SK-N-SH (cell line): ENCODE measurements around the gene SMIM12. TPM values are rescaled to one million over a fixed set of nuclear protein-coding genes. Genes with fewer than 3 reads are reported as not detected.

Experiments
- CTCF ChIA-PET: fragments of 300-600, 350-600 bp; formaldehyde crosslinking; extraction: SDS; loops from one replicate; lab custom pipeline; 2021; lab: Yijun Ruan, JAX
- POLR2A ChIA-PET: fragments of 350-600 bp; sonication (Branson Sonifier 250); formaldehyde crosslinking; extraction: SDS; loops from one replicate; lab custom pipeline; 2020; ENCODE audit warnings: antibody characterized with exemption, inconsistent platforms; lab: Yijun Ruan, JAX
- DNase-seq: peaks from one replicate; pipeline ENCODE4 v3.0.0; 2012
- H2AFZ ChIP-seq: fragments of 200-600 bp; sonication (generic); 2 replicates; pipeline ENCODE4 v1.8.1; 2016; ENCODE audit warnings: antibody characterized with exemption, mild to moderate bottlenecking, low read depth
- H3F3A ChIP-seq: fragments of 200-600 bp; sonication (generic); replicated peaks from 2 replicates; pipeline ENCODE3; 2016; ENCODE audit warnings: antibody characterized with exemption, mild to moderate bottlenecking; ENCODE audit not compliant: insufficient read depth
- H3K27ac ChIP-seq, 2 experiments: fragments of 200-500 bp in 1 of 2; fragments of 200-600 bp in 1 of 2; sonication (Bioruptor generic) in 1 of 2; sonication (generic), shearing (Covaris generic) in 1 of 2; 2 replicates each; pipeline versions ENCODE4 v1.5.1 to v1.6.1; 2014 to 2016; ENCODE audit warnings: low read depth in 2 of 2, inconsistent platforms in 1 of 2, low read length in 1 of 2, mild to moderate bottlenecking in 1 of 2, mixed read lengths in 1 of 2
- H3K27me3 ChIP-seq: fragments of 200-600 bp; sonication (generic), shearing (Covaris generic); 2 replicates; pipeline ENCODE4 v1.6.1; 2016; ENCODE audit warnings: mixed run types; ENCODE audit not compliant: insufficient read depth
- H3K36me3 ChIP-seq, 2 experiments: fragments of 200-500 bp in 1 of 2; fragments of 200-600 bp in 1 of 2; sonication (Bioruptor generic) in 1 of 2; sonication (generic) in 1 of 2; replicated peaks in 1 of 2; 2 replicates each; pipeline versions ENCODE3 to v1.5.1; 2014 to 2016; ENCODE audit warnings: low read length in 1 of 2, mild to moderate bottlenecking in 1 of 2; ENCODE audit not compliant: insufficient read depth in 2 of 2, control insufficient read depth in 1 of 2
- H3K4me1 ChIP-seq, 2 experiments: fragments of 200-500 bp in 1 of 2; fragments of 200-600 bp in 1 of 2; sonication (Bioruptor generic) in 1 of 2; sonication (generic), shearing (Covaris generic) in 1 of 2; 2 replicates each; pipeline versions ENCODE4 v1.5.1 to v1.6.1; 2014 to 2016; ENCODE audit warnings: low read depth in 1 of 2, low read length in 1 of 2, mixed run types in 1 of 2; ENCODE audit not compliant: insufficient read depth in 2 of 2, control insufficient read depth in 1 of 2
- H3K4me2 ChIP-seq: fragments of 200-600 bp; sonication (generic), shearing (Covaris generic); 2 replicates; pipeline ENCODE4 v1.6.1; 2017; ENCODE audit warnings: mixed run types
- H3K4me3 ChIP-seq, 2 experiments: fragments of 200-500 bp in 1 of 2; fragments of 200-600 bp in 1 of 2; sonication (Bioruptor generic) in 1 of 2; sonication (generic), shearing (Covaris generic) in 1 of 2; 2 replicates each; pipeline versions ENCODE4 v1.5.1 to v1.8.1; 2014 to 2016; ENCODE audit warnings: low read depth in 2 of 2, inconsistent platforms in 1 of 2, low read length in 1 of 2, mild to moderate bottlenecking in 1 of 2, mixed read lengths in 1 of 2, moderate library complexity in 1 of 2
- H3K79me2 ChIP-seq: fragments of 200-600 bp; sonication (generic); 2 replicates; pipeline ENCODE4 v1.8.1; 2017; ENCODE audit warnings: mild to moderate bottlenecking; ENCODE audit not compliant: insufficient read depth
- H3K9ac ChIP-seq: fragments of 200-600 bp; sonication (generic); 2 replicates; pipeline ENCODE4 v1.6.1; 2017; ENCODE audit warnings: mixed run types
- H3K9me2 ChIP-seq: fragments of 200-600 bp; sonication (generic); 2 replicates; pipeline ENCODE4 v1.6.1; 2017; ENCODE audit warnings: mixed run types
- H3K9me3 ChIP-seq: fragments of 200-600 bp; sonication (generic); 2 replicates; pipeline ENCODE4 v1.6.1; 2017; ENCODE audit warnings: mixed run types, mild to moderate bottlenecking, moderate library complexity
- H4K20me1 ChIP-seq: fragments of 200-600 bp; sonication (generic); 2 replicates; pipeline ENCODE4 v1.6.1; 2017; ENCODE audit warnings: mild to moderate bottlenecking, mixed run types; ENCODE audit not compliant: insufficient read depth
- CTCF ChIP-seq: fragments of 200-600 bp; sonication (generic); IDR thresholded peaks from 2 replicates; pipeline ENCODE4 v1.6.1; 2017; ENCODE audit warnings: antibody characterized with exemption, mild to moderate bottlenecking, moderate library complexity
- ELF1 ChIP-seq: IDR thresholded peaks from 2 replicates; pipeline ENCODE4 v1.4.0; 2012
- EP300 ChIP-seq, 2 experiments: IDR thresholded peaks; 2 replicates each; pipeline versions ENCODE4 v1.4.0 to v1.6.1; 2012; ENCODE audit warnings: borderline replicate concordance in 1 of 2, low read depth in 1 of 2, low read length in 1 of 2
- EZH2phosphoT487 ChIP-seq: fragments of 200-600 bp; sonication (generic); IDR thresholded peaks from 2 replicates; pipeline ENCODE4 v1.6.1; 2017; ENCODE audit warnings: low read depth, mixed run types, mild to moderate bottlenecking, antibody characterized with exemption, moderate library complexity, borderline replicate concordance
- FOXJ3 ChIP-seq: sonication (generic); formaldehyde crosslinking; IDR thresholded peaks from 2 replicates; pipeline ENCODE4 v1.5.1; 2020; ENCODE audit warnings: mild to moderate bottlenecking, missing genetic modification reagents
- FOXM1 ChIP-seq: IDR thresholded peaks from 2 replicates; pipeline ENCODE4 v1.4.0; 2012; ENCODE audit warnings: low read depth, mild to moderate bottlenecking
- IRF3 ChIP-seq: fragments of 150-350 bp; IDR thresholded peaks from 2 replicates; pipeline ENCODE4 v1.6.1; 2016; ENCODE audit warnings: mild to moderate bottlenecking, low read depth, low read length
- MEF2A ChIP-seq: IDR thresholded peaks from 2 replicates; pipeline ENCODE4 v1.4.0; 2012; ENCODE audit warnings: low read depth, borderline replicate concordance
- NRF1 ChIP-seq: IDR thresholded peaks from 2 replicates; pipeline ENCODE4 v1.6.1; 2012; ENCODE audit warnings: low read depth, mild to moderate bottlenecking, low read length
- RCOR1 ChIP-seq: fragments of 150-350 bp; IDR thresholded peaks from 2 replicates; pipeline ENCODE4 v1.6.1; 2017; ENCODE audit warnings: antibody characterized with exemption, low read length
- RFX5 ChIP-seq: IDR thresholded peaks from 2 replicates; pipeline ENCODE4 v1.6.1; 2012; ENCODE audit warnings: mild to moderate bottlenecking, improper control_type of control experiment, low read length
- SIN3A ChIP-seq: IDR thresholded peaks from 2 replicates; pipeline ENCODE4 v1.6.1; 2012; ENCODE audit warnings: low read depth, mild to moderate bottlenecking, low read length, moderate library complexity, borderline replicate concordance
- SMC3 ChIP-seq: IDR thresholded peaks from 2 replicates; pipeline ENCODE4 v1.6.1; 2012; ENCODE audit warnings: low read depth, low read length, improper control_type of control experiment
- TCF12 ChIP-seq: IDR thresholded peaks from 2 replicates; pipeline ENCODE4 v1.4.0; 2012
- USF1 ChIP-seq: IDR thresholded peaks from 2 replicates; pipeline ENCODE4 v1.4.0; 2012; ENCODE audit warnings: low read depth, borderline replicate concordance
- YY1 ChIP-seq: IDR thresholded peaks from 2 replicates; pipeline ENCODE4 v1.4.0; 2012; ENCODE audit warnings: low read depth, mild to moderate bottlenecking
- ZBTB33 ChIP-seq: IDR thresholded peaks from 2 replicates; pipeline ENCODE4 v1.4.0; 2012; ENCODE audit warnings: low read depth, borderline replicate concordance
- whole genome bisulfite sequencing: methylation state at CpG from one replicate; pipeline ENCODE4 v1.1.6; 2017; ENCODE audit warnings: low lambda C conversion rate; 5-methylcytosine and 5-hydroxymethylcytosine counted together
- polyA plus RNA-seq, 3 experiments: library from polyadenylated mRNA; depleted of rRNA; stranded (reverse); fragments of >200 nt; gene quantifications; 2 replicates each; pipeline ENCODE4 v1.2.3, GENCODE V29; 2012

The SMIM12 gene
- polyA plus RNA-seq, 1 of the 3 experiments (the other 2 are of a cell fraction) = 42.3 TPM

GRCh38 chr1:34884536-34884935, 25.0 kb upstream of the SMIM12 start:
- DNase-seq = no peak
- POLR2A ChIA-PET = no interaction called here
- no peak overlapping the region for H3K4me2 ChIP-seq
- no peaks in the 10 kb centered on the region for H3K27me3 ChIP-seq
- no peak overlapping the region for H2AFZ ChIP-seq
- no peak for TF ChIP-seq SMC3
- no peak for TF ChIP-seq MEF2A
- no peak for TF ChIP-seq EP300 (IDR thresholded peaks at IDR 0.05; ENCODE audit: borderline replicate concordance in 1 of 2, low read depth in 1 of 2, low read length in 1 of 2)
- no peak for TF ChIP-seq RFX5
- TF ChIP-seq SIN3A = no peak
- no peak for TF ChIP-seq IRF3
- no peak for TF ChIP-seq FOXM1
- TF ChIP-seq USF1 = no peak
- no peak for TF ChIP-seq TCF12
- TF ChIP-seq EZH2phosphoT487 = no peak
- no peak for TF ChIP-seq RCOR1
- H3K36me3 ChIP-seq = no peaks in the 10 kb centered on the region
- H3K9me2 ChIP-seq = no peaks in the 10 kb centered on the region
- CTCF ChIA-PET = interaction anchor here (1.1 to 1.3 kb wide), 2 partner anchors 18 to 103 kb away, joined by 3 to 5 read pairs; no protein-coding TSS in a partner anchor
- no peak overlapping the region for H3K9ac ChIP-seq
- H3K79me2 ChIP-seq = no peaks in the 10 kb centered on the region
- no peaks in the 10 kb centered on the region for H3F3A ChIP-seq
- H3K9me3 ChIP-seq = no peaks in the 10 kb centered on the region
- no peaks in the 10 kb centered on the region for H3K4me1 ChIP-seq
- no peak overlapping the region for H3K27ac ChIP-seq
- no peak overlapping the region for H3K4me3 ChIP-seq
- WGBS = 38% methylated on average over 3 of the region's 3 CpGs
- H4K20me1 ChIP-seq = no peaks in the 10 kb centered on the region

GRCh38 chr1:34879230-34879629, 19.7 kb upstream of the SMIM12 start:
- 87% methylated on average over 8 of the region's 9 CpGs for WGBS
- CTCF ChIA-PET = interaction anchor here (0.8 to 1.7 kb wide), 3 partner anchors 12 to 27 kb away, joined by 3 to 12 read pairs (median 4); no protein-coding TSS in a partner anchor
- H3F3A ChIP-seq = no peaks in the 10 kb centered on the region
- DNase-seq = no peak
- no peak overlapping the region for H3K4me3 ChIP-seq
- H2AFZ ChIP-seq = no peak overlapping the region
- H3K79me2 ChIP-seq = no peaks in the 10 kb centered on the region
- H3K27me3 ChIP-seq = peaks cover 5% of the 10 kb centered on the region; the same call in 1 of the 2 replicates
- H3K27ac ChIP-seq = no peak overlapping the region
- no peaks in the 10 kb centered on the region for H3K9me2 ChIP-seq
- TF ChIP-seq FOXJ3 (CRISPR knock-in tag) = no peak
- no peak for TF ChIP-seq YY1
- no peak for TF ChIP-seq SIN3A
- TF ChIP-seq RFX5 = no peak
- no peak for TF ChIP-seq ELF1
- TF ChIP-seq NRF1 = no peak
- TF ChIP-seq ZBTB33 = no peak
- no peak for TF ChIP-seq CTCF
- POLR2A ChIA-PET = no interaction called here
- H4K20me1 ChIP-seq = no peaks in the 10 kb centered on the region
- no peak overlapping the region for H3K9ac ChIP-seq
- no peaks in the 10 kb centered on the region for H3K4me1 ChIP-seq
- no peak overlapping the region for H3K4me2 ChIP-seq
- no peaks in the 10 kb centered on the region for H3K36me3 ChIP-seq
- no peaks in the 10 kb centered on the region for H3K9me3 ChIP-seq
